Measurements from ENCODE around the gene SYNDIG1.

The SYNDIG1 gene

GRCh38 chr20:24448170-24448569 is 21.3 kb upstream of the SYNDIG1 start:
- no peak for DNase-seq (ENCODE audit: low spot score)

GRCh38 chr20:24449026-24449720 is 20.3 kb upstream of the SYNDIG1 start:
- DNase-seq (ENCODE audit: low spot score), result no peak

GRCh38 chr20:24450177-24450576 is 19.3 kb upstream of the SYNDIG1 start:
- DNase-seq (ENCODE audit: low spot score), result no peak

GRCh38 chr20:24450624-24451376 is 18.6 kb upstream of the SYNDIG1 start:
- DNase-seq (ENCODE audit: low spot score), result no peak

GRCh38 chr20:24451428-24451827 is 18.0 kb upstream of the SYNDIG1 start:
- no peak for DNase-seq (ENCODE audit: low spot score)

GRCh38 chr20:24452016-24452415 is 17.4 kb upstream of the SYNDIG1 start:
- DNase-seq (ENCODE audit: low spot score), result no peak

GRCh38 chr20:24452498-24453127 is 16.8 kb upstream of the SYNDIG1 start:
- DNase-seq (ENCODE audit: low spot score), result no peak

GRCh38 chr20:24453869-24454268 is 15.6 kb upstream of the SYNDIG1 start:
- DNase-seq (ENCODE audit: low spot score), result no peak

- no peak for DNase-seq (ENCODE audit: low spot score)
These were observed 14.3 kb upstream of the SYNDIG1 start for GRCh38 chr20:24455081-24455480.

GRCh38 chr20:24456398-24456781 is 13.0 kb upstream of the SYNDIG1 start:
- no peak for DNase-seq (ENCODE audit: low spot score)

GRCh38 chr20:24458436-24458835 is 11.0 kb upstream of the SYNDIG1 start:
- no peak for DNase-seq (ENCODE audit: low spot score)

- no peak for DNase-seq (ENCODE audit: low spot score)
These were observed 9.7 kb upstream of the SYNDIG1 start for GRCh38 chr20:24459733-24460132.

GRCh38 chr20:24460712-24461111 is 8.7 kb upstream of the SYNDIG1 start:
- no peak for DNase-seq (ENCODE audit: low spot score)

- no peak for DNase-seq (ENCODE audit: low spot score)
These were observed 7.6 kb upstream of the SYNDIG1 start for GRCh38 chr20:24461848-24462247.

GRCh38 chr20:24462460-24463010 is 6.9 kb upstream of the SYNDIG1 start:
- no peak for DNase-seq (ENCODE audit: low spot score)

- DNase-seq (ENCODE audit: low spot score), result no peak
These were observed 4.3 kb upstream of the SYNDIG1 start for GRCh38 chr20:24465159-24465558.

- no peak for DNase-seq (ENCODE audit: low spot score)
These were observed 3.7 kb upstream of the SYNDIG1 start for GRCh38 chr20:24465730-24466129.

- DNase-seq (ENCODE audit: low spot score), result no peak
These were observed 871 bp upstream of the SYNDIG1 start for GRCh38 chr20:24468401-24469115.

GRCh38 chr20:24469894-24470745 is 691 bp downstream of the SYNDIG1 start:
- no peak for DNase-seq (ENCODE audit: low spot score)

GRCh38 chr20:24470746-24471582 is 1.5 kb downstream of the SYNDIG1 start:
- DNase-seq (ENCODE audit: low spot score), result no peak
